Lung (tissue), 12 donors: ENCODE results near the gene DRAM1. TPM values are rescaled to one million over a fixed set of nuclear protein-coding genes. Genes with fewer than 3 reads are reported as not detected.

Experiments
- ATAC-seq: fragments of 200-7000 bp; cut with Tn5 transposase; one replicate; pipeline ENCODE4 v1.9.1; 2020; ENCODE audit warnings: moderate number of reproducible peaks; ENCODE audit not compliant: insufficient read depth, low FRiP score
- DNase-seq, 3 donors: peaks; one replicate each; pipeline ENCODE4 v3.0.0-alpha.2; 2013 to 2017
- H3K27ac ChIP-seq, 2 donors: one replicate each; pipeline ENCODE4 v1.5.1; 2013; ENCODE audit warnings: mild to moderate bottlenecking in 2 of 2, moderate library complexity in 2 of 2, control low read depth in 1 of 2, inconsistent platforms in 1 of 2, low read depth in 1 of 2, low read length in 1 of 2
- H3K27me3 ChIP-seq, 3 donors: one replicate each; pipeline ENCODE4 v1.5.1; 2013; ENCODE audit warnings: low read length in 2 of 3; ENCODE audit not compliant: control insufficient read depth in 3 of 3, insufficient read depth in 3 of 3
- H3K36me3 ChIP-seq, 4 donors: one replicate each; pipeline ENCODE4 v1.5.1; 2013; ENCODE audit warnings: low read length in 4 of 4, mild to moderate bottlenecking in 1 of 4, moderate library complexity in 1 of 4; ENCODE audit not compliant: control insufficient read depth in 4 of 4, insufficient read depth in 4 of 4
- H3K4me1 ChIP-seq, 5 donors: one replicate each; pipeline ENCODE4 v1.5.1; 2013; ENCODE audit warnings: low read length in 5 of 5, mild to moderate bottlenecking in 2 of 5, moderate library complexity in 1 of 5; ENCODE audit not compliant: control insufficient read depth in 5 of 5, insufficient read depth in 5 of 5
- H3K4me3 ChIP-seq: one replicate; pipeline ENCODE4 v1.5.1; 2013; ENCODE audit warnings: mild to moderate bottlenecking, control low read depth, moderate library complexity
- H3K9ac ChIP-seq, 2 donors: one replicate each; pipeline ENCODE4 v1.5.1; 2013; ENCODE audit warnings: low read length in 2 of 2, control low read depth in 1 of 2; ENCODE audit not compliant: insufficient read depth in 1 of 2
- H3K9me3 ChIP-seq, 4 donors: one replicate each; pipeline ENCODE4 v1.5.1; 2013; ENCODE audit warnings: low read length in 3 of 4, mild to moderate bottlenecking in 1 of 4, moderate library complexity in 1 of 4; ENCODE audit not compliant: control insufficient read depth in 4 of 4, insufficient read depth in 3 of 4
- WGBS, 2 donors: extraction: QIAGEN DNeasy Blood & Tissue Kit; methylation state at CpG; one replicate each; pipeline ENCODE4 v1.1.7; 2013; 5-methylcytosine and 5-hydroxymethylcytosine counted together
- polyA plus RNA-seq, 2 donors: library from polyadenylated mRNA; stranded (reverse); fragments of 200-250 nt; gene quantifications; one replicate each; pipeline ENCODE4 v1.2.1, GENCODE V29; 2013
- total RNA-seq, 2 donors: library from RNA; depleted of rRNA in 1 of 2; stranded (reverse); fragments of >200 nt in 1 of 2; gene quantifications; one replicate each; pipeline ENCODE4 v1.2.1, GENCODE V29; 2014 to 2021
- TF ChIP-seq, protein P1 (sequence below): IDR thresholded peaks from 2 replicates; pipeline ENCODE4 v1.5.1; 2012; ENCODE audit warnings: mild to moderate bottlenecking; ENCODE audit errors: control extremely low read depth, extremely low read depth
- donor health status: control.
- donor health status: control.
- donor health status: Bipolar disorder and iron deficiency.
- donor health status: healthy.
- donor health status: DM: yes; HTN: yes; CAD: no.

The DRAM1 gene
- total and polyA plus RNA-seq, 4 donors = 64.5 to 95.2 (median 74.7) TPM

DNA sequence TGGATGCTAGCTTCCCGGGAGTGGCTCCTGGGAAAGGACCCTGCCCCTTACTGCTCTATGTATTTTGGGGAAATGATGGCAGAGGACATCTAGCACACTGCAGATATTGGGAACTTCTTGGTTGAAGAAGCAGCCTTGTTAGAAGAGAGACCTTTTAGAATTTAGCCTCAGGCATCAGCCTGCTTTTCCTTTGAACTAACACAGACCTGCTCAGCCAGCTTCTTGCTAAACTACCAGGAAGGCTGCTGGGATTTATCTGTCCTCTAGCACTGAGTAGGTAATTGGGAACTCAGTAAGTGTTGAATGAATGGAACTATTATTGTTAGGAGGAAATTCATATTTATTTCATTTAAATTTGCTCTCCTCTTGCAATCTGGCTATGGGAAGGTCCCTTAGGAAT is 77.3 kb downstream of the DRAM1 start:
- no peak for DNase-seq
- Histone ChIP-seq H3K27me3 (no peaks in the 10 kb centered on the region), H3K4me1 (no peaks in the 10 kb centered on the region), H3K9ac (no peak overlapping the region), H3K36me3 (no peaks in the 10 kb centered on the region), H3K27ac (no peak overlapping the region), H3K9me3 (peaks cover 0 to 1% (median 0%) of the 10 kb centered on the region in 4 donors), H3K4me3 (no peak overlapping the region)
- TF ChIP-seq, protein P1, sequence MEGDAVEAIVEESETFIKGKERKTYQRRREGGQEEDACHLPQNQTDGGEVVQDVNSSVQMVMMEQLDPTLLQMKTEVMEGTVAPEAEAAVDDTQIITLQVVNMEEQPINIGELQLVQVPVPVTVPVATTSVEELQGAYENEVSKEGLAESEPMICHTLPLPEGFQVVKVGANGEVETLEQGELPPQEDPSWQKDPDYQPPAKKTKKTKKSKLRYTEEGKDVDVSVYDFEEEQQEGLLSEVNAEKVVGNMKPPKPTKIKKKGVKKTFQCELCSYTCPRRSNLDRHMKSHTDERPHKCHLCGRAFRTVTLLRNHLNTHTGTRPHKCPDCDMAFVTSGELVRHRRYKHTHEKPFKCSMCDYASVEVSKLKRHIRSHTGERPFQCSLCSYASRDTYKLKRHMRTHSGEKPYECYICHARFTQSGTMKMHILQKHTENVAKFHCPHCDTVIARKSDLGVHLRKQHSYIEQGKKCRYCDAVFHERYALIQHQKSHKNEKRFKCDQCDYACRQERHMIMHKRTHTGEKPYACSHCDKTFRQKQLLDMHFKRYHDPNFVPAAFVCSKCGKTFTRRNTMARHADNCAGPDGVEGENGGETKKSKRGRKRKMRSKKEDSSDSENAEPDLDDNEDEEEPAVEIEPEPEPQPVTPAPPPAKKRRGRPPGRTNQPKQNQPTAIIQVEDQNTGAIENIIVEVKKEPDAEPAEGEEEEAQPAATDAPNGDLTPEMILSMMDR = no peak
- 100% methylated on average over 1 of the region's 1 CpG for WGBS, 2 donors
- ATAC-seq = no peak

DNA sequence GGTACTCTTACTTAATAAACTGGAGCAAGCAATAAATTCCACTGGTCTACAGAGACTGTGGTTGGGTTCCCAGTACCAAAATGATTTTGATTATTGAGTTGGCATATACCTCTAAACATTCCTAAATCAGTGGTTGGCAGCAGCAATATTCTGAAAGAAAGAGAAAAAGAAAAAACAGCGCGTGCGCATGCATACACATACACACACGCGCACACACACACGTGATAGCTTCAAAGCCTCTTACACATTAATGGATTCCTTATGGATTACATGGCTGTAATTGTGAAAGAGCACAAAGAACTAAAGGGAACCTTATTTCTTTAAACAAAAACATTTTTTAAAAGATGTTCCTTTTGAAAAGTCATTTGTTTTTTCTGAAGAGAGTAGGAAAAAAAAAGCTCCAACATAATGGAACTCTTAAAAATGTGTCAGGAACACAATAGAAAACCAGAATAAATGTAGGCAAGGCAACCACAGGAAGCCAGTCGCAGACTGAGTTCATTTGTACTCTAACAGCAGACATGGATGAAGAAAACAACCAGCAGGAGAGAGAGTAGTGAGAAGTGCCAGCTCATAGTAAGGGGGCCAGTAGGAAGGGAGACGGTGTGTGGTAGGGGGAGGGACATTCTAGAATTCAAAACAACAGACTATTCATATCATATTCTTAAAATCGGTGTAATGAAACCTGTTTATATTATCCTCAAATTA is 80.0 kb downstream of the DRAM1 start:
- TF ChIP-seq, protein P1 = no peak

DNA sequence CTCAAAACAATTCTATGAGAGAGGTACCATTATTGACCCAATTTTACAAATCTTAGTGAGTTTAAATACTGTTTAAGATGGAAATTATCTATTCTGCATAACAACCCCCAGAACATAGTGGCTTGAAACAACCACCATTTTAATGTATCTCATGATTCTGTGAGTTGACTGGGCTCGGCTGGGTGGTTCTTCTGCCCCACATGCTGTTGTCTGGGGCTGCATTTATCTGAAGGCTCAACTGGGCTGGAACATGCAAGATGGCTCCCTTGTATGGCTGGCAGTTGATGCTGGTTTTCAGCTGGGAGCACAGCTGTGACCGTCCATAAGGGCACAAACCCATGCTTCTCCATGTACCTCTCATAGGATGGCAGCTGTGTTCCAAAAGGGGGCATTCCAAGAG is 82.2 kb downstream of the DRAM1 start:
- peaks cover 0 to 7% (median 0%) of the 10 kb centered on the region in 5 donors for H3K4me1 ChIP-seq
- TF ChIP-seq, protein P1 = no peak
- no peaks in the 10 kb centered on the region for H3K27me3 ChIP-seq
- H3K36me3 ChIP-seq = no peaks in the 10 kb centered on the region
- H3K9ac ChIP-seq = no peak overlapping the region
- no peak for DNase-seq
- H3K27ac ChIP-seq = no peak overlapping the region
- peaks cover 0 to 3% (median 0%) of the 10 kb centered on the region in 4 donors for H3K9me3 ChIP-seq
- no peak overlapping the region for H3K4me3 ChIP-seq
- ATAC-seq = no peak
- WGBS, 2 donors = 96 to 98% methylated on average over 2 of the region's 2 CpGs

More for the DNA sequence above, 80.0 kb downstream of the DRAM1 start:
- WGBS, 2 donors = 69 to 82% methylated on average over 9 of the region's 9 CpGs
- Histone ChIP-seq H3K27me3 (no peaks in the 10 kb centered on the region), H3K27ac (no peak overlapping the region), H3K9ac (no peak overlapping the region), H3K9me3 (peaks cover 0 to 3% (median 0%) of the 10 kb centered on the region in 4 donors), H3K36me3 (no peaks in the 10 kb centered on the region), H3K4me3 (no peak overlapping the region), H3K4me1 (peaks cover 0 to 1% (median 0%) of the 10 kb centered on the region in 5 donors)
- DNase-seq = no peak
- no peak for ATAC-seq
